ENCODE data around the gene KRT37.
"Not testable (repeated sequence)": the region's sequence is repeated elsewhere in the genome, so short reads cannot be mapped to it uniquely, and the experiment has no call there.

KRT37 gene

DNA sequence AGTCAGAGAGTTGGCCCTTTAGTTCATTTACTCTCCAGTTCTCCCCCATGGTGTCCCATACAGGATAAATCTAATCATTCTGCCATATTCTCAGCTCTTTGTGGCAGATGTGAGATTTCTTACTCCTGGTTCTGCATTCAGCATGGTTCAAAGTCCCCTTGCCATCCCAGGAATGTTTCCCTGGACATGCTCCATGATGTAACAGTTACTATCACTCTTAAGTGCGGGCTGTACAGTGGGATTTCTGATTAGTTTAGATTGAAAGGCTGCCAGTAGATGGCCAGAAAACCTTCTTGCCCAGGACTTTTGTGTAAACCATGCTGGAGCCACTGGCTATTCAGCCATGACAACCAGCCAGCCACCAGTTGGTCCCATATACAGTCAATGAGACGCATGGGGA, 10.4 kb downstream of the KRT37 start:
- no peak for TF ChIP-seq JUND (IDR thresholded peaks at IDR 0.05; ENCODE audit: low read depth)
- in situ Hi-C loops (cut with HindIII; ENCODE audit: low pct_unique_long_range_greater_than_20kb, low sequenced_read_pairs) = no loop called here
- DNase-seq (ENCODE audit: low read depth in 1 of 2, low spot score in 1 of 2) = no peak

DNA sequence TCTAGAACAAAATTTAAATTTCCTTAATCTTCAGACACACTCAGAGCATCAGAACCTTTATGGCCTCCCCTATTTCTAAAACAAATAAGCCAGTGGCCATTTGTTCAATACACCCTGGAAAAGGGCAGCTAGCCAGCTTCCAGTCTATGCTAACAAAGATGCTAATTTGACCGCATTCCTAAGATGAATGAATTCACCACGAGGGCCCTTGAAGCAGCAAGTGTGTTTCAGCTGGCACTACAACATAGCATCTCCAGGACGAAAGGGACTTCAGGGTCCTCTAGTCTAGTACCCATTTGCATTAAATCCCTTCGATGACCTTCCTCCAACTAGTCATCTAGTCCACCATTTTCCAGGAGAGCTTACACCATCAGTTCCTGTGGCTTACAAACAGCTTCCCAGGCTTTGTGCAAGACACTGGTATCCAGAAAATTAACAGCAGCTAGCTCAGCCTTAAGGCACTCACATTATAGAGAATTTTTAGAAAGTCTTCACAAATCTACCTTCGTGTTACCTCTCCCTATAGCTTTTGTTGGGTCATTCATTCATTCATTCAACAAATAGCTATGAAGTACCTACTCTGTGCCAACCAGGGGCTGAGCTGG, 10.9 kb downstream of the KRT37 start:
- TF ChIP-seq JUND (IDR thresholded peaks at IDR 0.05; ENCODE audit: low read depth) = no peak; the same call in 1 of the 2 replicates
- peak; percentile 62 to 98 for DNase-seq (ENCODE audit: low read depth in 1 of 2, low spot score in 1 of 2)
- in situ Hi-C loops (cut with HindIII; ENCODE audit: low pct_unique_long_range_greater_than_20kb, low sequenced_read_pairs) = no loop called here

- no peak for TF ChIP-seq JUND (IDR thresholded peaks at IDR 0.05; ENCODE audit: low read depth)
- in situ Hi-C loops (cut with HindIII; ENCODE audit: low pct_unique_long_range_greater_than_20kb, low sequenced_read_pairs) = no loop called here
- DNase-seq (ENCODE audit: low read depth in 1 of 2, low spot score in 1 of 2) = no peak
These were observed 13.1 kb downstream of the KRT37 start for GRCh38 chr17:41411072-41411840.

- in situ Hi-C loops (cut with HindIII; ENCODE audit: low pct_unique_long_range_greater_than_20kb, low sequenced_read_pairs) = no loop called here
These were observed 17.2 kb downstream of the KRT37 start for GRCh38 chr17:41407226-41407625.

DNA sequence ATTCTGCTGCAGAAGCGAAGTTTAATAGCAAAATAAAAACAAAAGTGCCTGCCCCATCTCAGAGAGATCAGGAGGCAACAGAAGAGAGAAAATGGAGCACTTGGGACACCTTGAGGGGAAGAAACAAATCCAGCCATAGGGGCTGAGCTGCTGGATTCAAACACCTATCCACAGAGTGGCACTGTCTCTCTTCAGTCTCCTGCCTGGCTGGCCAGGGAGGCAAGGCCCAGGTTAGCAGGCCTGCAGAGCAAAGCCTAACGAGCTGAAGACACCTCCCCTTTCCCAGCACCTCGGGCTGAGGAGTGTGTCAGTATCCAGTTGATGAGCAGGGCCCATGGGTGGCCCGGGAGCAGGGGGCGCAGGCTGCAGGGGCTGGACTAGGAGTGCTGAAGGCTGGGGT, 18.2 kb downstream of the KRT37 start:
- in situ Hi-C loops (cut with HindIII; ENCODE audit: low pct_unique_long_range_greater_than_20kb, low sequenced_read_pairs) = no loop called here
- peak; percentile 81 to 91 for DNase-seq (ENCODE audit: low read depth in 1 of 2, low spot score in 1 of 2)

More at GRCh38 chr17:41407226-41407625, 17.2 kb downstream of the KRT37 start:
- TF ChIP-seq JUND (IDR thresholded peaks at IDR 0.05; ENCODE audit: low read depth) = no peak
- no peak for DNase-seq (ENCODE audit: low read depth in 1 of 2, low spot score in 1 of 2)

GRCh38 chr17:41404024-41404671, 20.2 kb downstream of the KRT37 start:
- no peak for DNase-seq (ENCODE audit: low read depth in 1 of 2, low spot score in 1 of 2)
- in situ Hi-C loops (cut with HindIII; ENCODE audit: low pct_unique_long_range_greater_than_20kb, low sequenced_read_pairs) = no loop called here
- TF ChIP-seq JUND (IDR thresholded peaks at IDR 0.05; ENCODE audit: low read depth) = no peak

More for the DNA sequence above, 18.2 kb downstream of the KRT37 start:
- TF ChIP-seq JUND (IDR thresholded peaks at IDR 0.05; ENCODE audit: low read depth) = no peak

DNA sequence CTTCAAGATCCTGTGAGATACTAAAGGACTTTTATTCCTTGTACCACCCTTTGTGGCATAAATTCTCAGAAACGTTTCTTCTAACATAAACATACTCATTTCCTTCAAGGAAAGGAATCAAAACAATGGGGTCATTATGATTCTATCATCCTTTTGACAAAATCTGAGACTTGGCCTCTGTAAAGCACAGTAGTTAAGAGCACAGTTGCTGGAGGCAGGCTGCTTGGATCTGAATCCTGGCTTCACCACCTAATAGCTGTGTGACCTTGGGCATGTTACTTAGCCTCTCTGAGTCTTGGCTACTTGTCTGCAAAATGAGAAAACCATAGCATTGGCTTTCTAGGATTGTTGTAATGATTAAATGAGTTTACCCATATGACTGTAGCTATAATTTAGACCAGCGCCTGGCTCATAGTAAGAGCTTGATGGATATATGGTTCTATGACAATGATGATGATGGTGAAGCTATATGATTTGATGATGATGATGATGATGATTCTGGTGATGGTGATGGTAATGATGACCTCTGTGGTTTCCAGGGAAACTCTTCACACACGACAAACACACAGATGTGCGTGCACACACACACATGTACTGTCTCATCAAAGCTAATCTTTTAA, 20.9 kb downstream of the KRT37 start:
- no peak for DNase-seq (ENCODE audit: low read depth in 1 of 2, low spot score in 1 of 2)
- in situ Hi-C loops (cut with HindIII; ENCODE audit: low pct_unique_long_range_greater_than_20kb, low sequenced_read_pairs) = no loop called here
- no peak for TF ChIP-seq JUND (IDR thresholded peaks at IDR 0.05; ENCODE audit: low read depth)

- in situ Hi-C loops (cut with HindIII; ENCODE audit: low pct_unique_long_range_greater_than_20kb, low sequenced_read_pairs) = no loop called here
- TF ChIP-seq JUND (IDR thresholded peaks at IDR 0.05; ENCODE audit: low read depth) = no peak
- DNase-seq (ENCODE audit: low read depth in 1 of 2, low spot score in 1 of 2) = no peak
These were observed 22.2 kb downstream of the KRT37 start for GRCh38 chr17:41402161-41402560.

- in situ Hi-C loops (cut with HindIII; ENCODE audit: low pct_unique_long_range_greater_than_20kb, low sequenced_read_pairs) = no loop called here
- no peak for TF ChIP-seq JUND (IDR thresholded peaks at IDR 0.05; ENCODE audit: low read depth)
- DNase-seq (ENCODE audit: low read depth in 1 of 2, low spot score in 1 of 2) = no peak
These were observed 27.3 kb downstream of the KRT37 start, which contains the start of gene KRT31 for GRCh38 chr17:41396996-41397660. KRT31 (minus strand) TSS chr17:41397608; CDS start chr17:41397539, 69 bp downstream.

GRCh38 chr17:41396340-41396739, 28.0 kb downstream of the KRT37 start:
- no peak for DNase-seq (ENCODE audit: low read depth in 1 of 2, low spot score in 1 of 2)
- no peak for TF ChIP-seq JUND (IDR thresholded peaks at IDR 0.05; ENCODE audit: low read depth)
- in situ Hi-C loops (cut with HindIII; ENCODE audit: low pct_unique_long_range_greater_than_20kb, low sequenced_read_pairs) = no loop called here

DNA sequence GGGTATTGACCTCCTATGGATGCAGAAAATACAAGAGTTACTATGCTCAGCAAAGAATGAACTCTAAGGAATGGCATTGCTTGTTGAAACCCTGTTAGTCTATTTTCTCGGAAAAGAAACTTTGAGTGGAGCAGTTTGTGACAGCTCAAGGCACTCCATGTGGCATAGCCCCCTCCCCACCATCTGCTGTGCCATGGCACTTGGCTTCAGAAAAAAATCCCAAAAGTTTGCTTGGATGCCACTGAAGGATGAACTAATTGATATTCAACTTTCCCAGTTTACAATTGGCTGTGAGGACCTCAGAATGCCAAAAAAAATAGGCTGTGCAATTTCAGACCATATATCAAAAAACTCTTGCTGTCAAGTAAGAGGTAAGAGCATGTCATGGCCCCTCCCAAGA, 28.8 kb downstream of the KRT37 start:
- no peak for TF ChIP-seq JUND (IDR thresholded peaks at IDR 0.05; ENCODE audit: low read depth)
- in situ Hi-C loops (cut with HindIII; ENCODE audit: low pct_unique_long_range_greater_than_20kb, low sequenced_read_pairs) = no loop called here
- no peak for DNase-seq (ENCODE audit: low read depth in 1 of 2, low spot score in 1 of 2)

DNA sequence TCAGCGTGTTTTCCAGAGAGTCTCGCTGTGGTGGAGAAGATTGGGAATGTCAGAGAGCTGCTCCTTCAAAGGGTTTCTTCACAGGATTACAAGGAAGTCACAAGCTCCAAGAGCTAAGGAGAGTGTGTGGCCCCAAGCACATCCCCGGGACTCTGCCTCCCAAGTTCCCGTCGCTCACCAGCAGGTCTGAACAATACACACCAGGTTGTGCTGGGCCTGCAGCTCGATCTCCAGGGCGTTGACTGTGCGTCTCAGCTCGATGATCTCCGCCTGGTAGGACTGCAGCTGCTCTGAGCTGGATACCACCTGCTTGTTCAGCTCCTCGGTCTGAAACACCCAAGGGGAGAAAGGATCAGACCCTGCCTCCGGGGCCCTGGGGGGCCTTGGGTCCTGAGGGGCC, 29.3 kb downstream of the KRT37 start:
- in situ Hi-C loops (cut with HindIII; ENCODE audit: low pct_unique_long_range_greater_than_20kb, low sequenced_read_pairs); DNase-seq (ENCODE audit: low read depth in 1 of 2, low spot score in 1 of 2): not testable (repeated sequence)
